ENCODE results near the gene GALNT2. TPM values are rescaled to one million over a fixed set of nuclear protein-coding genes. Genes with fewer than 3 reads are reported as not detected.
A peak's percentile ranks its signal among the peaks of the same experiment; 100 is the strongest.

Gene GALNT2
- total and polyA plus RNA-seq, 8 donors = 18.3 to 118 (median 57.3) TPM

GRCh38 chr1:230056098-230056497 is 10.9 kb upstream of the GALNT2 start:
- no peak for DNase-seq
- Histone ChIP-seq H3K4me3 (no peak overlapping the region), H3K36me3 (no peaks in the 10 kb centered on the region), H3K27ac (peak overlapping the region in 3 of 4 donors; percentile 12 to 88 (median 83)), H3K4me1 (peaks cover 16 to 28% (median 20%) of the 10 kb centered on the region in 3 donors), H3K9me3 (no peaks in the 10 kb centered on the region), H3K27me3 (no peaks in the 10 kb centered on the region)
- FAIRE-seq = no peak
- TF ChIP-seq, protein P1, sequence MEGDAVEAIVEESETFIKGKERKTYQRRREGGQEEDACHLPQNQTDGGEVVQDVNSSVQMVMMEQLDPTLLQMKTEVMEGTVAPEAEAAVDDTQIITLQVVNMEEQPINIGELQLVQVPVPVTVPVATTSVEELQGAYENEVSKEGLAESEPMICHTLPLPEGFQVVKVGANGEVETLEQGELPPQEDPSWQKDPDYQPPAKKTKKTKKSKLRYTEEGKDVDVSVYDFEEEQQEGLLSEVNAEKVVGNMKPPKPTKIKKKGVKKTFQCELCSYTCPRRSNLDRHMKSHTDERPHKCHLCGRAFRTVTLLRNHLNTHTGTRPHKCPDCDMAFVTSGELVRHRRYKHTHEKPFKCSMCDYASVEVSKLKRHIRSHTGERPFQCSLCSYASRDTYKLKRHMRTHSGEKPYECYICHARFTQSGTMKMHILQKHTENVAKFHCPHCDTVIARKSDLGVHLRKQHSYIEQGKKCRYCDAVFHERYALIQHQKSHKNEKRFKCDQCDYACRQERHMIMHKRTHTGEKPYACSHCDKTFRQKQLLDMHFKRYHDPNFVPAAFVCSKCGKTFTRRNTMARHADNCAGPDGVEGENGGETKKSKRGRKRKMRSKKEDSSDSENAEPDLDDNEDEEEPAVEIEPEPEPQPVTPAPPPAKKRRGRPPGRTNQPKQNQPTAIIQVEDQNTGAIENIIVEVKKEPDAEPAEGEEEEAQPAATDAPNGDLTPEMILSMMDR (IDR thresholded peaks at IDR 0.05) = no peak
- 17 to 21% methylated on average over 1 of the region's 1 CpG for WGBS, 2 donors
- intact Hi-C loops (cut with DNase I) = no loop called here
- ATAC-seq = peak; percentile 59 to 80 (median 72)

DNA sequence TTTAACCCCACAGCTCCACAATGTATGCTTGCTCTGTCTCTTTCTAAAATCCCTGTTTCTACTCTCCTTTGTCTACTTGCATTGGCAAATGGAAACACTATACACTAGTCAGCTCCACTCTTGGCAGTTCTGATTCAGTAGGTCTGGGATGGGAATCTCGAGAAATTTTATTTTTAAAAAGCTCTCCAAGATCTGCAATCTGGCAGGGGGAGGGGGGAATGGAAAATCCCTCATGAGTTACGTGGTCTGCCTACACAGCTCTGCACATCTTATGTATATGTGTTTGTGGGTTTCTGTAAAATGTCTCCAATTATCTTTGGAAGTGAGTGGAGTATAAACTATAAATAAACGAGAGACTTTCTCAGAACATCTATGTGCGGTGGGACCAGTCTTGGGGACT is 9.9 kb upstream of the GALNT2 start:
- H3K4me3 ChIP-seq = peak overlapping the region in 1 of 4 donors; percentile 42
- no peak for DNase-seq
- intact Hi-C loops (cut with DNase I) = no loop called here
- FAIRE-seq = no peak
- WGBS, 2 donors = 39 to 46% methylated on average over 4 of the region's 4 CpGs
- H3K27me3 ChIP-seq = no peaks in the 10 kb centered on the region
- H3K27ac ChIP-seq = peak overlapping the region; percentile 12 to 88 (median 56)
- TF ChIP-seq, protein P1 (IDR thresholded peaks at IDR 0.05) = no peak
- H3K9me3 ChIP-seq = no peaks in the 10 kb centered on the region
- no peaks in the 10 kb centered on the region for H3K36me3 ChIP-seq
- no peak for ATAC-seq
- H3K4me1 ChIP-seq = peaks cover 16 to 28% (median 20%) of the 10 kb centered on the region in 3 donors

DNA sequence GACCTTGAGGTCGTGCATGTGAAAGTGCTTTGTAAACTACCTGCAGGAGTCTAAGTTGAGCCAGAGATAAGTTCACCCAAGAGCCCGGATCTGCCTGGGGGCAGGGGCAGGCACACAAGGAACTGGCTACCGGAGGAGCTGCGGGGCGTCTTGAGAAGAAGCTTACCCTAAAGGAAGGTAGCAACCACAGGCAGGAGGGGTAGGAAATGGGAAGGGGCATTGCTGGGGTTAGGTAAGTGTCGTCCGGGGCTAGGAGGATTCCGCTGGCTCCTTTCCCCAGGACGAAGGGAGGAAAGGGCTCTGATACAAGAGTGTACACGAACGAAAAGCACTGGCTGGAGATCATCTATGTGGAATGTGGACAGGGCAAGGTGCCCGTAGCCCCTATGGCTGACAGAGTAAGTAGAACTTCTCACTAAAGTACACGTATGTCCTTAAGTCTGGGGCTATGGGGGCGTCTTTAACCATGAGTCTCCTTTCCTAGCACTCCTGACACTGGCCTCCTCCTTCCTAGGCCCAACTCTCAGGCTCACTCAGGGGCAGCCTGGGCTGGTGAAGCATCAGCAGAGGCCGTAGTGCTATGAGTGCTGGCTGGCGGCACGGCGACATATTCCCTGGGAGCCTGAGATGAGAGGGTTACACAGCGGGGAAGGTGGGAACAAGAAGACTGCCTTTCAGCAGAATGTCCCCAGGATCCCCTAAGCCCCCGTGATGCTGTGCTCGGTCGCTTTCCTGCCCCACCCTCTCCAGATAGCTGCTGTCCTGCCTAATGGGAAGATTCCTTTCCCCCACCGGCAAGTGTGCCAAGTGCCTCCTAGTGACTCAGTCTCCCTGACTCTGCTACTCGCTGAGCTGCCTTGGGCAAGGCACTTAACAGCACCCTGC is 9.1 kb upstream of the GALNT2 start:
- no peaks in the 10 kb centered on the region for H3K27me3 ChIP-seq
- intact Hi-C loops (cut with DNase I) = no loop called here
- TF ChIP-seq, protein P1 (IDR thresholded peaks at IDR 0.05) = no peak
- H3K4me3 ChIP-seq = peak overlapping the region; percentile 13 to 42 (median 30)
- ATAC-seq = peak; percentile 54 to 71 (median 60)
- no peak for FAIRE-seq
- H3K36me3 ChIP-seq = no peaks in the 10 kb centered on the region
- peak in 5 of 6 donors; percentile 31 to 65 (median 43) for DNase-seq
- no peaks in the 10 kb centered on the region for H3K9me3 ChIP-seq
- H3K4me1 ChIP-seq = peaks cover 16 to 28% (median 20%) of the 10 kb centered on the region in 3 donors
- peak overlapping the region; percentile 59 to 88 (median 76) for H3K27ac ChIP-seq
- WGBS, 2 donors = 41 to 47% methylated on average over 24 of the region's 24 CpGs

DNA sequence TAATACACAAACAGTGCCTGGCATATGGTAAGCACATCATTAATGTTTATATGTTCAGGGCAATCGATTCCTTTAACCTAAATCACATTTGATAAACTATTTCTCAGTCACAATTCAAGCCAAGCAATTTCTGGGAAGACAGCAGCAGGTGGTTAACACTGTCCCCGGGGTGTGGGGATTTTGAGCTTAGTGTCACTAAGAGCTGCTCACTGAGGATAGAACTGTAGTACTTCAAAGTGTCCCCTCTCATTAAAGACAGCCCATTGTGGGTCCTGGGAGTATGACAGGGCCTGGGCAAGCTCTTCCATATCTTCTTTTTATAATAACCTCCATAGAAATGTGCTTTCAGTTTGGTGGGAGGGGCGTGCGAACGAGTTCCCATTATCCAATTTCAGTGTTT is 8.4 kb upstream of the GALNT2 start:
- DNase-seq (peak in 1 of 6 donors; percentile 27), ATAC-seq (peak in 2 of 4 donors; percentile 26 to 36), FAIRE-seq (no peak)
- Histone ChIP-seq H3K4me1 (peaks cover 16 to 28% (median 20%) of the 10 kb centered on the region in 3 donors), H3K4me3 (peak overlapping the region; percentile 13 to 42 (median 30)), H3K27me3 (no peaks in the 10 kb centered on the region), H3K36me3 (no peaks in the 10 kb centered on the region), H3K27ac (peak overlapping the region; percentile 59 to 88 (median 76)), H3K9me3 (no peaks in the 10 kb centered on the region)
- intact Hi-C loops (cut with DNase I) = no loop called here
- TF ChIP-seq, protein P1 (IDR thresholded peaks at IDR 0.05) = no peak
- 37 to 45% methylated on average over 5 of the region's 5 CpGs for WGBS, 2 donors

DNA sequence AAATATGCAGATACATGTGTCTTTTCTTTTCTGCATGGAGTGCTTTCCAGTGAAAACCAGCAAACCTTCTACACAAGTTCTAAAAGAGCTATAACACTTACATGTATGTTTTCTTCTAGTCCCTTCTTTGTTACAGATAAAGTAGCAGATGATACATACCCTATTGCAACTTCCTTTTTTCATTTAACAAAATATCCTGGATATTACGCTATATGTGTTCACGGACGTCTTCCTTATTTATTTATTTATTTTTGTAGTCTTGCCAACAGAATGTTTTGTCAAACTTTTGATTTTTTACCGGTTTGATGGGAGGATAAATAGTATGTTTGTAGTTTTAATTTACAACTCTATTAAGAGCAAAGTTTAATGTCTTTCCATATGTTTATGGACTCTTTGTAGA is 5.2 kb upstream of the GALNT2 start:
- ATAC-seq (no peak), FAIRE-seq (no peak)

More for the DNA sequence above, 5.2 kb upstream of the GALNT2 start:
- intact Hi-C loops (cut with DNase I) = no loop called here
- Histone ChIP-seq H3K9me3 (no peaks in the 10 kb centered on the region), H3K4me3 (no peak overlapping the region), H3K27ac (no peak overlapping the region), H3K36me3 (no peaks in the 10 kb centered on the region), H3K27me3 (no peaks in the 10 kb centered on the region), H3K4me1 (peaks cover 12 to 20% (median 12%) of the 10 kb centered on the region in 3 donors)
- WGBS, 2 donors = 68 to 80% methylated on average over 4 of the region's 4 CpGs
- DNase-seq = no peak
- TF ChIP-seq, protein P1 (IDR thresholded peaks at IDR 0.05) = no peak

Data from pancreas (tissue), 10 donors.